OCI-LY3 (cell line): ENCODE data around the gene PPP3CA.

Experiments used
- H2AFZ ChIP-seq: fragments of 200-600, 300-600 bp; shearing (Covaris generic); 2 replicates; pipeline ENCODE4 v1.6.0; 2014; ENCODE audit warnings: antibody characterized with exemption, low read depth, low read length
- H3K27ac ChIP-seq: fragments of 200-600, 300-600 bp; sonication (generic); 2 replicates; pipeline ENCODE4 v1.5.1; 2014; ENCODE audit warnings: mild to moderate bottlenecking, low read length, moderate library complexity, mixed read lengths
- H3K27me3 ChIP-seq: fragments of 200-600, 300-600 bp; sonication (generic); 2 replicates; pipeline ENCODE4 v1.6.1; 2014; ENCODE audit warnings: low read depth, low read length, mixed read lengths
- H3K36me3 ChIP-seq: fragments of 200-600, 300-600 bp; sonication (generic); replicated peaks from 2 replicates; pipeline ENCODE3; 2014; ENCODE audit warnings: low read depth, low read length, mixed read lengths
- H3K4me1 ChIP-seq: fragments of 300-600, 200-600 bp; sonication (generic); 2 replicates; pipeline ENCODE4 v1.6.1; 2014; ENCODE audit warnings: low read length, mixed read lengths
- H3K4me2 ChIP-seq: fragments of 200-600, 300-600 bp; sonication (generic); 2 replicates; pipeline ENCODE4 v1.6.1; 2014; ENCODE audit warnings: low read length, mixed read lengths
- H3K4me3 ChIP-seq: fragments of 300-600, 200-600 bp; sonication (generic); 2 replicates; pipeline ENCODE4 v1.5.1; 2014; ENCODE audit warnings: antibody characterized with exemption, mild to moderate bottlenecking, low read length, moderate library complexity
- H3K79me2 ChIP-seq: fragments of 300-600, 200-600 bp; shearing (Covaris generic); 2 replicates; pipeline ENCODE4 v1.6.1; 2014; ENCODE audit warnings: mild to moderate bottlenecking, low read length, mixed read lengths
- H3K9ac ChIP-seq: fragments of 300-600, 200-600 bp; shearing (Covaris generic); 2 replicates; pipeline ENCODE4 v1.6.0; 2014; ENCODE audit warnings: mild to moderate bottlenecking, low read length, moderate library complexity
- H3K9me3 ChIP-seq: fragments of 200-600, 300-600 bp; shearing (Covaris generic); 2 replicates; pipeline ENCODE4 v1.6.1; 2014; ENCODE audit warnings: low read length, mixed read lengths; ENCODE audit not compliant: insufficient read depth
- H4K20me1 ChIP-seq: fragments of 200-600, 300-600 bp; sonication (generic); 2 replicates; pipeline ENCODE4 v1.6.1; 2016; ENCODE audit warnings: low read length, mixed read lengths; ENCODE audit not compliant: insufficient read depth
- CTCF ChIP-seq: fragments of 200-600, 300-600 bp; sonication (generic); IDR thresholded peaks from 2 replicates; pipeline ENCODE4 v1.5.1; 2014; ENCODE audit warnings: antibody characterized with exemption, low read length, low read depth
- EZH2phosphoT487 ChIP-seq: fragments of 200-600 bp; shearing (Covaris generic); IDR thresholded peaks from 2 replicates; pipeline ENCODE4 v1.6.1; 2018; ENCODE audit warnings: antibody characterized with exemption, mixed run types, low read depth

PPP3CA gene

DNA sequence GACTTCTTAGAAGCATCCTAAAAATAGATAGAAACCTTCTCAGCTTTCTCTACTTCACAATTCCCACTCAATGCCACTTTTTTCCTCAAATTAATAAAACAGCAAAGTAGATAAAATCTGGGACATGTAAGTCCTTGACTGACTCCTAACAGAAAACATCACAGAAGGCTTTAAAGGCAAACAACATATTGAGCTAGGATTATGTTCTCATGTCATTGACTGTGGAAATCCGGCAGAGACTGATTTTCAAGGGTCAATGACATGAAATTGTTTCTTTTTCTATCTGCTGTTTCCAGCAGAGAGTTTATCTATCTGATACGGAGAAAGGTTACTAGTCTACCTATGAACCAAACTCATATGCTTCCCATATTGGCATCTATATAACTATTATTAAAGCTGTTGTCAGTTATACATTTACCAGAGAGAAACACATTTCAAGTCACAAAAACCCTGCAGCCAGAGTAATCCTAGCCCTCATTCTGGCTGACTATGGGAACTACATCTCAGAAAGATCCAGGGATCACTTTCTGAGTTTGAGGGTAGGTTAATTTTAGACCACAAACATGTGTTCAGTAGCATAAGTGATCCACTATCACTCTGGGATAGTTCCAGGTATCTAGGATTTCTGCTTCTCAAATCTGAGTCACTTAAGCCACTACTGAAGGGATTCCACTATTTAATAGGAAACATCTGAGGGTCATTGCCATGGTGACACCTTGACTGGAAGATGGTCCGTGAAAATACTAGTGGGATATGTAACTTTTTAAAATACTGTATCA, 147.6 kb downstream of the PPP3CA start:
- Histone ChIP-seq H3K27ac (no peak overlapping the region), H3K36me3 (no peaks in the 10 kb centered on the region), H3K4me2 (no peak overlapping the region), H4K20me1 (peaks cover 23% of the 10 kb centered on the region), H3K4me3 (no peak overlapping the region), H2AFZ (no peak overlapping the region), H3K27me3 (no peaks in the 10 kb centered on the region), H3K79me2 (peaks cover 12% of the 10 kb centered on the region), H3K9ac (no peak overlapping the region), H3K9me3 (no peaks in the 10 kb centered on the region), H3K4me1 (0 out of 2 replicates have a peak, but pooled peaks cover 4% of the 10 kb centered on the region)
- TF ChIP-seq CTCF = no peak
- no peak for TF ChIP-seq EZH2phosphoT487

DNA sequence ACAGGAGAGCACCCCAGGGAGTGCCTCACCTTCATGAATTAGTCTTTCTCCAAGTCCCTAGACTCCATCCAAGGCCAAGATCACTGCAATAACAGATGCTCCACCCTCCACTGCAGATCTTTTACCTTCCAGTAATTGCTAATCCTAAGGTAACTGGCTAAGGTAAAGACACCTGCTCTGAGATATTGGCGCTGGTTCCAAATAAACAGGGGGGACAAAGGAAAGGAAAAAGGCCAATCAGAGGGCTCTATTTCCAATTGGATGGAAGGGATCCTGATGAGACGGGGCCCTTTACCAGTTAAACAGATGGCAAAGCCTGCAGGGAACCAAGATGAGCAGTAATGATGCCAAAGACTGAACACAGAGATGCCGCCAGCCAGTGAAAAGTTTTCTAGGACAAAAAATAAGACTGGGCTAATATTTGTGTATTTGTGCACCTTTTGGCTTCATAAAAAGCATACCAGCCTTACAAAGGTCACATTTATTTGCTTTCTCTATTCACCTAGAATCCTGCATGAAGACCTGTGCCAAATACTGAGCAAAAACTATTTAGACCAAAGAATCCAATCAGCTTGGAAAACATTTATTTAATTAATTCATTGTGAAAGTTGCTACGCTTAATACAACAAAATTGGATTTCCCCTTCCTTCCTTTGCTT, 148.5 kb downstream of the PPP3CA start:
- Histone ChIP-seq H3K9me3 (no peaks in the 10 kb centered on the region), H3K79me2 (peaks cover 12% of the 10 kb centered on the region), H3K9ac (no peak overlapping the region), H3K4me3 (no peak overlapping the region), H3K4me2 (no peak overlapping the region), H4K20me1 (peaks cover 23% of the 10 kb centered on the region), H3K36me3 (no peaks in the 10 kb centered on the region), H2AFZ (no peak overlapping the region), H3K4me1 (0 out of 2 replicates have a peak, but pooled peaks cover 4% of the 10 kb centered on the region), H3K27me3 (no peaks in the 10 kb centered on the region), H3K27ac (no peak overlapping the region)
- TF ChIP-seq CTCF = no peak
- no peak for TF ChIP-seq EZH2phosphoT487

DNA sequence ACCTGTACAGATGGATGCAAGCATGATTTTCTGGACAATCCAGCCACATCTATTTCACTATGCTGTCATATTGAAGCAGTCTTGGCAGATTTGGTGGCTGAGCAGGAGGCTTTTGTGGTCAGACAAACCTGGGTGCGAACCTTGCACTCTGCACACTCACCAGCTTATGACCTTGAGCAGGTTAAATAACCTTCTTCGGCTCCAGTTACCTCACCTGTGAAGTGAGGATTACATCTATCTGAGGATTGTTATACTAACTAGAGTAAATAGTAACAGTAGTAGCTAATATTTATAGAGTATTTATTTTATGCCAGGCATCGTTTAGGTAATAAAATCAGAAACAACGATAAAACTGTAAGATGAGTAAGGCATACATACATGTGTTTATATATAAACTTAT, 150.0 kb downstream of the PPP3CA start:
- Histone ChIP-seq H2AFZ (no peak overlapping the region), H4K20me1 (peaks cover 23% of the 10 kb centered on the region), H3K9me3 (no peaks in the 10 kb centered on the region), H3K27ac (no peak overlapping the region), H3K4me3 (no peak overlapping the region), H3K4me2 (no peak overlapping the region), H3K4me1 (0 out of 2 replicates have a peak, but pooled peaks cover 4% of the 10 kb centered on the region), H3K79me2 (peaks cover 12% of the 10 kb centered on the region), H3K36me3 (peaks cover 5% of the 10 kb centered on the region), H3K9ac (no peak overlapping the region), H3K27me3 (no peaks in the 10 kb centered on the region)
- TF ChIP-seq CTCF (no peak), EZH2phosphoT487 (no peak)

GRCh38 chr4:101192244-101192643, 155.1 kb downstream of the PPP3CA start:
- H3K9ac ChIP-seq = no peak overlapping the region
- H3K36me3 ChIP-seq = peaks cover 5% of the 10 kb centered on the region
- no peaks in the 10 kb centered on the region for H3K27me3 ChIP-seq
- H3K4me1 ChIP-seq = peaks cover under 1% of the 10 kb centered on the region
- no peak overlapping the region for H3K4me2 ChIP-seq
- H3K9me3 ChIP-seq = no peaks in the 10 kb centered on the region
- H2AFZ ChIP-seq = no peak overlapping the region
- TF ChIP-seq CTCF = no peak
- no peak for TF ChIP-seq EZH2phosphoT487
- H3K79me2 ChIP-seq = no peaks in the 10 kb centered on the region
- H3K27ac ChIP-seq = no peak overlapping the region
- no peaks in the 10 kb centered on the region; the same call in 1 of the 2 replicates for H4K20me1 ChIP-seq
- H3K4me3 ChIP-seq = no peak overlapping the region
